Osteocyte (in vitro differentiated cells): ENCODE data around the gene CES2. TPM values are rescaled to one million over a fixed set of nuclear protein-coding genes. Genes with fewer than 3 reads are reported as not detected.
A peak's percentile ranks its signal among the peaks of the same experiment; 100 is the strongest.
"Not testable (repeated sequence)": the region's sequence is repeated elsewhere in the genome, so short reads cannot be mapped to it uniquely, and the experiment has no call there.

Source experiments
- DNase-seq: peaks from one replicate; pipeline ENCODE4 v3.0.0; 2021; ENCODE audit warnings: mixed read lengths; ENCODE audit not compliant: unreplicated experiment; ENCODE audit errors: extremely low spot score
- H3K27ac Mint-ChIP-seq: one replicate; pipeline ENCODE4 v1.8.0; 2021; ENCODE audit warnings: mild to moderate bottlenecking, mixed read lengths; ENCODE audit not compliant: unreplicated experiment
- H3K27me3 Mint-ChIP-seq: one replicate; pipeline ENCODE4 v1.8.0; 2021; ENCODE audit warnings: mixed read lengths; ENCODE audit not compliant: unreplicated experiment
- H3K36me3 Mint-ChIP-seq: one replicate; pipeline ENCODE4 v1.8.0; 2021; ENCODE audit warnings: mixed read lengths; ENCODE audit not compliant: unreplicated experiment
- H3K4me1 Mint-ChIP-seq: one replicate; pipeline ENCODE4 v1.8.0; 2021; ENCODE audit warnings: mixed read lengths; ENCODE audit not compliant: unreplicated experiment
- H3K4me3 Mint-ChIP-seq: one replicate; pipeline ENCODE4 v1.8.0; 2021; ENCODE audit warnings: mild to moderate bottlenecking, moderate library complexity, mixed read lengths; ENCODE audit not compliant: unreplicated experiment
- H3K9me3 Mint-ChIP-seq: one replicate; pipeline ENCODE4 v1.8.0; 2021; ENCODE audit warnings: mixed read lengths; ENCODE audit not compliant: unreplicated experiment
- CTCF ChIP-seq: fragments of 200-600 bp; sonication (generic); IDR thresholded peaks from 2 replicates; pipeline ENCODE4 v1.5.0; 2021; ENCODE audit warnings: antibody characterized with exemption, mild to moderate bottlenecking, moderate library complexity
- total RNA-seq: library from RNA; stranded (reverse); gene quantifications from 2 replicates; pipeline ENCODE4 v1.2.1, GENCODE V29; 2021

CES2 gene
- total RNA-seq, 1 donor from 2014 or later = 38.6 TPM

GRCh38 chr16:66942981-66943380 is 7.7 kb downstream of the CES2 start:
- no peak for TF ChIP-seq CTCF
- no peak overlapping the region for H3K27ac Mint-ChIP-seq
- no peak overlapping the region for H3K4me3 Mint-ChIP-seq
- H3K27me3 Mint-ChIP-seq = no peaks in the 10 kb centered on the region
- H3K36me3 Mint-ChIP-seq = peaks cover 15% of the 10 kb centered on the region
- no peaks in the 10 kb centered on the region for H3K9me3 Mint-ChIP-seq
- H3K4me1 Mint-ChIP-seq = no peaks in the 10 kb centered on the region
- DNase-seq = no peak

- no peak for DNase-seq
- Mint-ChIP-seq H3K27me3 (no peaks in the 10 kb centered on the region), H3K36me3 (peaks cover 15% of the 10 kb centered on the region), H3K4me1 (no peaks in the 10 kb centered on the region), H3K9me3 (no peaks in the 10 kb centered on the region), H3K27ac (no peak overlapping the region), H3K4me3 (no peak overlapping the region)
- TF ChIP-seq CTCF = no peak
These were observed 8.2 kb downstream of the CES2 start for GRCh38 chr16:66943426-66944053.

- no peak for TF ChIP-seq CTCF
- Mint-ChIP-seq H3K4me1 (no peaks in the 10 kb centered on the region), H3K36me3 (peaks cover 15% of the 10 kb centered on the region), H3K27ac (peak overlapping the region; percentile 10), H3K9me3 (no peaks in the 10 kb centered on the region), H3K4me3 (no peak overlapping the region), H3K27me3 (no peaks in the 10 kb centered on the region)
- no peak for DNase-seq
These were observed 8.7 kb downstream of the CES2 start for GRCh38 chr16:66944054-66944441.

GRCh38 chr16:66944971-66945370 is 9.7 kb downstream of the CES2 start:
- H3K4me1 Mint-ChIP-seq, H3K27me3 Mint-ChIP-seq, H3K4me3 Mint-ChIP-seq, H3K27ac Mint-ChIP-seq, H3K9me3 Mint-ChIP-seq, DNase-seq: not testable (repeated sequence)
- peaks cover 15% of the 10 kb centered on the region for H3K36me3 Mint-ChIP-seq

- no peak for TF ChIP-seq CTCF
- H3K36me3 Mint-ChIP-seq = peaks cover 15% of the 10 kb centered on the region
- no peak for DNase-seq
- H3K27ac Mint-ChIP-seq = no peak overlapping the region
- peaks cover 7% of the 10 kb centered on the region for H3K27me3 Mint-ChIP-seq
- no peaks in the 10 kb centered on the region for H3K4me1 Mint-ChIP-seq
- no peaks in the 10 kb centered on the region for H3K9me3 Mint-ChIP-seq
- H3K4me3 Mint-ChIP-seq = no peak overlapping the region
These were observed 10.6 kb downstream of the CES2 start for GRCh38 chr16:66945939-66946338.

GRCh38 chr16:66946541-66946940 is 11.2 kb downstream of the CES2 start:
- TF ChIP-seq CTCF = no peak
- peaks cover 18% of the 10 kb centered on the region for H3K36me3 Mint-ChIP-seq
- H3K9me3 Mint-ChIP-seq = peaks cover 4% of the 10 kb centered on the region
- DNase-seq = no peak
- no peak overlapping the region for H3K4me3 Mint-ChIP-seq
- no peak overlapping the region for H3K27ac Mint-ChIP-seq
- H3K27me3 Mint-ChIP-seq = peaks cover 12% of the 10 kb centered on the region
- no peaks in the 10 kb centered on the region for H3K4me1 Mint-ChIP-seq
